B cell (primary cell): ENCODE data around the gene HAUS3.

ENCODE experiments used
- EZH2 ChIP-seq: IDR thresholded peaks from 2 replicates; pipeline ENCODE4 v1.6.1; 2012; ENCODE audit warnings: borderline replicate concordance, low read depth, mild to moderate bottlenecking, moderate library complexity, low read length; ENCODE audit not compliant: insufficient read depth, poor library complexity, severe bottlenecking
- TF ChIP-seq, protein P1 (sequence below): fragments of 200-600 bp; IDR thresholded peaks from one replicate; pipeline ENCODE4 v1.8.0; 2022; ENCODE audit warnings: antibody characterized with exemption, mild to moderate bottlenecking

DNA sequence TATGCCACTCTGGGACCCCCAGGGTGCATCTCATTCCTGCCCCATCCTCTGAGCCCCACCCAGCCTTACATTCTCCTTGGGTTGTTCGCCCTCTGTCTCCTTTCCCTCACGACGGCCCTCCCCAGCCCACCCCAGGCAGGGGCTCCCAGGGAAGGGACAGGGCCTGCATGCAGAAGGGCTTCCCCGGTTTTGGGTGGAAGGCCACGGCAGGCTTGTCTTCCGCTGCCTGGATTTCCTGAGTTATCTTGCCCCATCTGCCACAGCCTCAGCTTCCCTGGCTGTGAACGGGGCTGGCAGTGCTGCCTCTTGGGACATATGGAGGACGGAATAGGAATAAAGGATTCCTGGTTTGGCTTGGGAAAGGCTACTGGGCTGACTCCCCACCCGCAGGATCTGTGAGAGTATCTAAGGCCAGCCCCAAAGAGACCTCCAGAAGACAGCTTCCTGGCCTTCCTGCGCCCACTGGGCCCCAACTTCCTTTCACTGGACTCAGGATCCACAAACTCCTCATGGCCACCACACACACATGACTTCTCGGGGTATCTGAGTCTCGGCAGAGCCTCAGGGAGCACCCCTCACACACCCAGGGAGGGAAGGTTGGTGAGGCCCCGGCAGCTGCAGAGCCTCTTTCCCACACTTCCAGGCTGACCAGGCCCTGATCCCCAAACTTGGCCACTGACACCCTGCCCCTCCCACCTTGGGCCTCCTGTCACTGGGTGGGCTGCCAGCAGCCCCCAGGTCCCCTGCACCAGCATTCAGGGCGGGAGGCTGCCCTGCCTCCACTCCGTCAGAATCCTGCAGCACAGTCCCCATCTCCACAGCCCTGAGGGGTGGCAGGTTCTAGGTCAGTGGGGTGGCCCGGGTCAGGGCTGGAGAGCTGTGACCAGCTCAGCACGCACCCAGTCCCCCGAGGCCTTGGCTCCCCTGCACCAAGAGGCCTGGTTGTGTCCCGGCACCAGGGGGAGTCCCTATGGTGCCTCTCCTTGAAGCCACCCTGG, 23.5 kb upstream of the HAUS3 start:
- TF ChIP-seq, protein P1, sequence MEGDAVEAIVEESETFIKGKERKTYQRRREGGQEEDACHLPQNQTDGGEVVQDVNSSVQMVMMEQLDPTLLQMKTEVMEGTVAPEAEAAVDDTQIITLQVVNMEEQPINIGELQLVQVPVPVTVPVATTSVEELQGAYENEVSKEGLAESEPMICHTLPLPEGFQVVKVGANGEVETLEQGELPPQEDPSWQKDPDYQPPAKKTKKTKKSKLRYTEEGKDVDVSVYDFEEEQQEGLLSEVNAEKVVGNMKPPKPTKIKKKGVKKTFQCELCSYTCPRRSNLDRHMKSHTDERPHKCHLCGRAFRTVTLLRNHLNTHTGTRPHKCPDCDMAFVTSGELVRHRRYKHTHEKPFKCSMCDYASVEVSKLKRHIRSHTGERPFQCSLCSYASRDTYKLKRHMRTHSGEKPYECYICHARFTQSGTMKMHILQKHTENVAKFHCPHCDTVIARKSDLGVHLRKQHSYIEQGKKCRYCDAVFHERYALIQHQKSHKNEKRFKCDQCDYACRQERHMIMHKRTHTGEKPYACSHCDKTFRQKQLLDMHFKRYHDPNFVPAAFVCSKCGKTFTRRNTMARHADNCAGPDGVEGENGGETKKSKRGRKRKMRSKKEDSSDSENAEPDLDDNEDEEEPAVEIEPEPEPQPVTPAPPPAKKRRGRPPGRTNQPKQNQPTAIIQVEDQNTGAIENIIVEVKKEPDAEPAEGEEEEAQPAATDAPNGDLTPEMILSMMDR, result no peak
- TF ChIP-seq EZH2, result no peak
